Ramos (cell line): ENCODE measurements around the gene RNF186.
"Not testable (repeated sequence)": the region's sequence is repeated elsewhere in the genome, so short reads cannot be mapped to it uniquely, and the experiment has no call there.

Experiments
- in situ Hi-C: fragments of 300-500 bp; cut with MboI; formaldehyde crosslinking; loops from one replicate; pipeline ENCODE4 v1.14.3; 2022; ENCODE audit warnings: low sequenced_read_pairs; ENCODE audit not compliant: unreplicated experiment

RNF186 gene

DNA sequence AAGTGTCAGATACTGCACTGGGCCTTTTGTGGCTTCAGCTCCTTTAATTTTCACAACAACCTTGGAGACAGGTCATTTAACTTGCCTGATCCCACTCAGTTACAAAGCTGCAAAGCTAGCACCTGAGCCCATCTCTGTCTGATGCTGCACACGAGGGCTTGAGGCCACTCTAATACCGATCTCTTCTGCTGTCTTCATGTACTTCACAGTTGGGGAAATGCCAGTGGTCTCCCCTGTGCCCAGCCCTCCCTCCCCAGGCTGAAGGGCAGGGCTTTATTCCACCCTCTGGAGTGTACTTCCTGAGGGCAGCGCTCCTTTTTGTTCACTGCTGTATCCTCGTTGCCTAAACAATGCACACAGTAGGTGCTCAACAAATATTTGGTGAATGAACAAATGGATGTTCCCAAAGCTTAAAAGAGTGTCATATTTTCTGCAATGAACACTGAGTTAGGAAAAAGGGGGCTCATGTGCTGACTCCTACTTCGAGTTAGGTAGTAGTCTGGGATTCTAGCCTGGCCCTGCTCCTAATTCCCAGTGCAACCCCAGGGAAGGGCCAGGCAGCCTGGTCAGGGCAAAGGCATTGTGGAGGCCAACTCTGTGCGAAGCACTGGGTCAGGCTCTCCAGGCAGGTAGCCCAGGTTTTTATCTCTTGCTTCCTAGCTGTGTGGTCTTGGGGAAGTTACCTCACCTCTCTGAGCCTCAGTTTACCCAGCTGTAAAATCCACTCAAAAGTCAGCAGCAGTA, 16.4 kb downstream of the RNF186 start:
- in situ Hi-C loops: no loop called here

DNA sequence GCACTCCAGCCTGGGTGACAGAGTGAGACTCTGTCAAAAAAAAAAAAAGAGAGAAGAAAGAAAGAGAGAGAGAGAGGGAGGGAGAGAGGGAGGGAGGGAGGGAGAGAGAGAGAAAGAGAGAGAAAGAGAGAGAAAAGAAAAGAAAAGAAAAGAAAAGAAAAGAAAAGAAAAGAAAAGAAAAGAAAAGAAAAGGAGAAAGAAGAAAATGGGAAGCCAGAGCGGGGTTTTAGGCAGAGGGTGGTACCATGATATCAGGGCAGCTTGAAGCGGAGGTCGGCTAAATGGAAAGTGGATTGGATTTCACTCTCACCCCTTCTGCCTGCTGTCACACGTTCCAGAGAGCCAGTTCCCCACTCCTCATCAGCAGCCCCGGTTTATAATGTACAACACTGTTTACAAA, 17.3 kb downstream of the RNF186 start:
- in situ Hi-C loops: no loop called here

DNA sequence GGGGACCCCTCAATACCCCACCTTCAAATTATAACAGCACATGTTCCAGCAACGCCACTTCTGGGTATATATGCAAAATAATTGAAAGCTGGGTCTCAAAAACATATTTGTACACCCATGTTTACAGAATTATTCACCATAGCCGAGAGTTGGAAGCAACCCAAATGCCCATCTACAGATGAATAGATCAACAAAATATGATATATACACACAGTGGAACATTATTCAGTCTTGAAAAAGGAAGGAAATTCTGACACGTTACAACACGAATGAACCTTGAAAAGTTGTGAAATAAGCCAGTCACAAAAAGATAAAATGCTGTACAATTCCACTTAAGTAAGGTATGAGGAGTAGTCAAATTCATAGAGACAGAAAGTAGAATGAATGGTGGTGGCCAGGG, 20.5 kb downstream of the RNF186 start:
- in situ Hi-C loops: no loop called here

DNA sequence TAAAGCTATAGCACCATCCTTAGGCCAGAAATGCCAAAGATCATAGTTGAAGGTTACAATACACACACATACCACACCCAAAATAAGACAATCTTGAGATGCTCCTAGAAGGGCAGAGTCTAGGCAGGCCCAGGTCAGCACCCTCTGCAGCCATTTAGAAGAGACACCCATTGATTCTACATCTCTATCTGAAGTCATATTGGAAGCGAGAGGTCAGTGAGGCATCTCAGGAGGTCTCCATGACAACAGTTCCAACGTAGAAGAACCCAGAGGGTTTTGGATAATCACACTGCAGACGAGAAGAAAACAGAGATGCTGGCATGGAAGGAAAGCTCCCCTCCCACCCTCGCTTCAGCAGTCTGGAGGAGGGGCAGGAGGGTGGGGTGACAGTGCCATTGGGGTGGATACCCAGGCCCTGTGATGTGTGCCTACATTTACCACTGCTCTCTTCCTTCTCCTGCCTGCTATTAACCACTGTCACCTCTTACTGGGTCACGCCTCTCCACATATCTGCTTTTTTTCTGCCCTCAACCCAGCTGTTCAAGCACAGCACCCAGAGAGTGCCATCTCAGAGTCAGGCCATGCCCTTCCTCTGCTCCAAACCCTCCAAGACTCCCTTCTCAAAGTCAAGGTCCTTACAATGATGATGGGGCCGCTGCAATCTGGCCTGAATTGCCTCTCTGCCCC, 21.6 kb downstream of the RNF186 start:
- in situ Hi-C loops: no loop called here

DNA sequence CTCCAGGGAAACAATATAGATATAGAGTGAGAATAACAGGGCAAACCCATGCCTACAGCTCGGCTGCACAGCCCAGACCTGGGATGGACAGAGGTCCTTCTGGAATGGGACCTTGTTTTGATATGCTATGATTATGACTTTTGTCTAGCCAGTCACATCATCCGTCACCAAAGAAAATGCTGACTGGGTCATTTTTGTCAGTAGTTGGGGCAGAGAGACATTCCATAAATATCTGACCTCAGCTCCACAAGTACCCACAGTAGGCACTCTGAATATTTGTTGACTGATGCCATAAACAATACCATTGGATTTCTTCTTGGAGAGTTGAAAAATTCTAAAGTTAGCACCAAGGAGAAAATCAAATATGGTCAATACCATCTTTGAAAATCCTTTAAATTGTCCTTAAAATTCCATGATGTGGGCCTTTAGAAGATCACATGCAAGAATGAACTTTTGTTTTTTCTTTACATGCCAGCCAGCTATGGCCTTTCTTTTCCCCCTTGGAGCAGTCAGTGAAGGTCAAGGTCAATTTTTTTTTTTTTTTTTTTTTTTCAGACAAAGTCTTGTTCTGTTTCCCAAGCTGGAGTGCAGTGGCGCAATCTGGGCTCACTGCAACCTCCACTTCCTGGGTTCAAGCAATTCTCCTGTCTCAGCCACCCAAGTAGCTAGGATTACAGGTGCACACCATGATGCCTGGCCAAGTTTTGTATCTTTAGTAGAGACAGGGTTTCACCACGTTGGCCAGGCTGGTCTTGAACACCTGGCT, 22.7 kb downstream of the RNF186 start:
- in situ Hi-C loops: no loop called here

DNA sequence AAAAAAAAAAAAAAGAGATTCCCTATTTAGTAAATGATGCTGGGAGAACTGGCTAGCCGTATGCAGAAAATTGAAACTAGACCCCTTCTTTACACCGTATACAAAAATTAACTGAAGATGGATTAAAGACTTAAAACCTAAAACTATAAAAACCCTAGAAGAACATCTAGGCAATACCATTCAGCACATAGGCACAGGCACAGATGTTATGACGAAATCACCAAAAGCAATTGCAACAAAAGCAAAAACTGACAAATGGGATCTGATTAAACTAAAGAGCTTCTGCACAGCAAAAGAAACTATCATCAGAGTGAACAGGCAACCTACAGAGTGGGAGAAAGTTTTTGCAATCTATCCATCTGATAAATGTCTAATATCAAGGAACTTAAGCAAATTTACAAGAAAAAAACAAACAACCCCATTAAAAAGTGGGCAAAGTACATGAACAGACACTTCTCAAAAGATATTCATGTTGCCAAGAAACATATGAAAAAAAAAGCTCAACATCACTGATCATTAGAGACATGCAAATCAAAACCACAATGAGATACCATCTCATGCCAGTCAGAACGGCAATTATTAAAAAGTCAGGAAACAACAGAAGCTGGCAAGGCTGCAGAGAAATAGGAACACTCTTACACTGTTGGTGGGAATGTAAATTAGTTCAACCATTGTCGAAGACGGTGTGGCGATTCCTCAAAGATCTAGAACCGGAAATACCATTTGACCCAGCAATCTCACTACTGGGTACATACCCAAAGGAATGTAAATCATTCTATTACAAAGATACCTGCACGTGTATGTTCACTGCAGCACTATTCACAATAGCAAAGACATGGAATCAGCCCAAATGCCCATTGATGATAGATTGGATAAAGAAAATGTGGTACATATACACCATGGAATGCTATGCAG, 24.8 kb downstream of the RNF186 start:
- in situ Hi-C loops: not testable (repeated sequence)

DNA sequence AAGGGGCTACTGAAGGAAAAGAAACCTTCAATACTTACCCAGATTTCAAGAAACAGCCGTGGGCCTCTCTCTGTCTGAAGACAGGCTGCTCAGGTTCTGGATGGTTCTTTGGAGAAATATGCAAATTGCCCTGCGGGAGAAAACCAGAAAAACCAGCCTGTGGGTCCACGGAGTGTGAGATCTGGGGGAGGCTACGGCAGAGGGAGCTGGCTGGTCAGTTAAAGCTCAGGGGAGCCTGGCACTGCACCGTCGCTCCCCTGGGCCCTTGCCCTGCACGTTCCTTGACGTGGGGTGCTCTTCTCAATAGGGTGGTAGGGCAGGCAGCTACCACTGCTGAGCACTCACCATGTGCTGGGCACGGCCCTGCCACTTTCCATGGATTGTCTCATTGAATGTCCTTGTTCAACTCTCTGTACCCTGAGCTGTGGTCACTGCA, 28.1 kb downstream of the RNF186 start:
- in situ Hi-C loops: no loop called here

DNA sequence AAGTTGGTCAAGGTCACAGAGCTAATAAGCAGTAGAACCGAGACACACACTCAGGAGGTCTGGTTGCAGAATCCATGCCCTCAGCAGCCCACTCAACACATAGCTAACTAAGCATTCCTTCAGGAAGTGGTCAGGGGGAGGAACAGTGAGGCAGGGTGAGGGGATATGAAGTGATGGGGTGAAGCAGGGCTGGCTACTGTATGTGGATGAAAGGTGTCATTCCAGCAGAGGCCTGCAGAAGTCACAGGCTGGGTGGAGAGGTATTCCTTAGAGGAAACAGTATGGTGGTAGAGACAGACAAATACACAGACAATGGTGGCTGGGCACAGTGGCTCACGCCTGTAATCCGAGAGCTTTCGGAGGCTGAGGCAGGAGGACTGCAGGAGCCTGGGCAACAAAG, 29.4 kb downstream of the RNF186 start:
- in situ Hi-C loops: no loop called here

DNA sequence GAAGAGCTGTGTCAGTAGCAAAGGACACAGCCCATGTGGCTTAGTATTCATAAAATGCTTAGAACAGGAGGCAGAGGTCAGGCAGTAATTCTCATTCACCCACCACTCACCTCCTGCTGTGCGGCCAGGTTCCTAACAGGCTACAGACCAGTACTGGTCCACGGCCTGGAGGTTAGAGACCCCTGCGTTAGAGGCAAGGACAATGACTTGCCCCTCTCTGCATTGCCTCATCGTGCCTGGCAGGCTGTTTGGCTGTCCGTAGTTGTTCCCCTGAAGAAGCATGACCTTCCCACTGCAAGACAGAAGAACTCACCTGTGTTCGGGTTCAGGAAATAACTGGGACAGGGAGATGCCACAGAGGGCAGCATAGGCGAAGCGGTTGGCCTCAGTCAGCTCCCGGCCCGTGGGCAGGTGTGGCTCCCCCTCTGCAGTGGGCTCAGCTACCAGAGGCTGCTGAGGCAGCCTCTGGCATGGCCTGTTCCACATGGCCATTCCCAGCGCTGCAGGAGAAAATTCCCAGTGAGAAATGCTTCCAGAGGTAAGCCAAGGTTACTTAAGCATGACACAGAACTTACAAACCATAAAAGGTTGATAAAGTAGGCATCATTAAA, 34.7 kb downstream of the RNF186 start:
- in situ Hi-C loops: no loop called here

DNA sequence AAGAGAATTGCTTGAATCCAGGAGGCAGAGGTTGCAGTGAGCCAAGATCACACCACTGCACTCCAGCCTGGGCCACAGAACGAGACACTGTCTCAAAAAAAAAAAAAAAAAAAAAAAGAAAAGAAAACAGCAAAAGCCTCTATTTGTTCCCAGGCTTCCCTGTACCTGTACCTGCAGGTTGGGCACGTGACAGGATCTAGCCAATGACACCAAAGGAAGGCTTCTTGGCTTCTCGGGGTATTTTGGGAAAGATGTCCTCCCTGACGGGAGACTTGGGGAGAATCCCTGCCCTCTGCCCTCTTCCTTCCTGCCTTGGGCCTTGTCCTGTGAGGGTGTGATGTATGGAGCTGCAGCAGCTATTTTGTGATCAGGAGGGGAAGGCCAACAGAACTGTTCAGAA, 38.1 kb downstream of the RNF186 start:
- in situ Hi-C loops: no loop called here

DNA sequence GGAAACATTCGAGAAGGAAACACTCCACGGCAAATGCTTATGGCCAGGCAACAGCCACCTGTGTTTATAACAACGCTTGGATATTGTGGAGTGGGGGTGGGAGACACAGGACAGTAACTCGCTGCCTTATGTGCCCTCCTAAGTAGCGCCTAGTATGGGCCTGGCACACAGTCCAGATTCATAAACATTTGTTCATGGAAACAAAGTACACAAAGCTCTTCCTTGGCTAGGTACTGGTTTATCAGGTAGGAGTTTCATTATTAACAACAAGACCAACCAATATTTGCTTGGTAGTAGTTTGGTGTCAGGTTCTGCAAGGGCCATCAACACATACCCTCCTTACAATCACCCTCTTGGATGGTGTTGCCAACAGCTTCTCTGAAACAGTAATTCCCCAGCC, 38.8 kb downstream of the RNF186 start:
- in situ Hi-C loops: no loop called here

DNA sequence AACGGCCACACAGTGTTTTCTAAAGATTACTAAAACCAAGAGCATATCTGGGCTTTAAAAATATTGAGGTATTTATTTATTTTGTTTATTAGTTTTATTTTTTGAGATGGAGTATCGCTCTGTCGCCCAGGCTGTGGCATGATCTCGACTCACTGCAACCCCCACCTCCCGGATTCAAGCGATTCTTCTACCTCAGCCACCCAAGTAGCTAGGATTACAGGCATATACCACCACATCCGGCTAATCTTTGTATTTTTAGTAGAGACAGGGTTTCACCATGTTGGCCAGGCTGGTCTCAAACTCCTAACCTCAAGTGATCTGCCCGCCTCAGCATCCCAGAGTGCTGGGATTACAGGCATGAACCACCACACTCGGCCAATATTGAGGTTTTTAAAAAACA, 39.3 kb downstream of the RNF186 start:
- in situ Hi-C loops: no loop called here

DNA sequence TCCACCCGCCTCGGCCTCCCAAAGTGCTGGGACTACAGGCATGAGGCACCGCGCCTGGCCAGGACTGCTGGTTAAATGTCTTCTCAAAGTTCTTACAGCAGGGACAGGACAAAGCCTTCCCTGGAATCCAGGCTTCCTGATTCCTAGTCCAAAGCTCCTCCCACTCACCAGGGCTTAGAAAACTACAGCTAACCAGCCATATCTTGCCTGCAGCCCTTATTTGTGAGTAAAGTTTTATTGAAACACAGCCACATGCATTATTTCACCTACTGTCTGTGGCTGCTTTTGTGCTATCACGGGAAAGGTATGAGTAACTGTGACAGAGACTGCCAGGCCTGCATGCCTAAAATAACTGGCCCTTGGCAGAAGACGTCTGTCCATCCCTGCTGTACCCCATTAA, 39.8 kb downstream of the RNF186 start:
- in situ Hi-C loops: no loop called here

DNA sequence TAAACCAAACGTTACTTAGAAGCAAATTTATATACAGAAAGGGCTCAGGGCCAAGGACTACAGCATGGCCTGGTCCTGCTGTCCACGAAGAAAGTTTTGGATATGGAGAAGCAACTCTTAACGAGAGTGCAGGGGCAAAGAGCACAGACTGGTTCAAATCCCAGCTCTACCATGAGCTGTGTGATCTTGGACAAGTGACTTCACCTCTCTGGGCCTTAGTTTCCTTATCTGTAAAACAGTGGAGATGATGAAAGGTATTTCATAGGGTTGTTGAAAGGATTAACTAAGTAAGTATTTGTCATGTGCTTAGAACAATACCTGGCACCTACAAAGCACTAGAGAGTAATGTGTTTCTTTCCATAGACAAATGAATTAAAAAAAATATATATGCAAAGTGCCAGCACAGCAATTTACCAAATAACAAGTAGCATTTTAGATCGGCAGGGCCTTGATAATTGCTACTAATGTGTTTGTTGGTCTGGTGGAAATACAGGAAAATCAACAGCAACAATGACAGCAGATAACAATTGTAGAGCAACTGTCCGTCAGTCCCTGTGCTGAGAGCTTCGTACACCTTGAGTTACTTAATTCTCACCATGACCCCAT, 40.8 kb downstream of the RNF186 start:
- in situ Hi-C loops: no loop called here

DNA sequence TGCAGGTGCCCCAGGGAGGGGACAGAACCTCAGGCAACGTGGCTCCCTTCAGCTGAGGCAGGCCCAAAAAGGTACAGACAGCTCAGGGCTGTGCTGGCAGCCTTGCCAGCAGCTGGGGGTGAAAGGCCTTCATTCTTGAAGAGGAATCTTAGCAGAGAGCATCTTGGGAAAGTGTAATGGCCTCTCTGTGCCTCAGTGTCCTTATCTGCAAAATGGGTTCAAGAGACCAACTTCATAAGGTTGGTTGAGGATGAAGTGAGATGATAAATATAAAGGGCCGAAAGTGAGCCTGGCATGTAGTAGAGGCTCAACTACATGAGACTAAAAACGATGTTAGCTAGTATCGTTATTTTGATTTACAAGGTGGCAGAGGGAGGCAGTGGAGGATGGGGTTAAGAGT, 41.6 kb downstream of the RNF186 start:
- in situ Hi-C loops: no loop called here

DNA sequence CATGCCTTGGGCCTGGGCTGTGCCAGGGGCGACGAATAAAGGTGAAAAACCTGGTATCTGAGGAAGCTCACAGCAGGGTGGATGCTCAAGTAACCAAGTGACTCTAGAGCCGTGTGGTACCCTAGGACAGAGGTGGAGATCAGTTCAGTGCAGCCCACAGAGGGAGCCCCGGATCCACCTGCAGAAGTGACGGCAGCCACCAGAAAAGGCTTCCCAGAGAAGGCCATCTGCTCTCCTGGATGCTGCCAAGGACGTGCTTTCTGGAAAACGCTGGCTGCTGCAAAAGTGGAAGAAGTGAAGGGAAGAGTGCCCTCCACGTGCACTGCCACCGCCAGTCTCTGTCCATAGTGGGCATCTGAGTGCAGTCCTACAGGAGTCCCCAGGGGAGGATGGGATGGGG, 43.0 kb downstream of the RNF186 start:
- in situ Hi-C loops: no loop called here

DNA sequence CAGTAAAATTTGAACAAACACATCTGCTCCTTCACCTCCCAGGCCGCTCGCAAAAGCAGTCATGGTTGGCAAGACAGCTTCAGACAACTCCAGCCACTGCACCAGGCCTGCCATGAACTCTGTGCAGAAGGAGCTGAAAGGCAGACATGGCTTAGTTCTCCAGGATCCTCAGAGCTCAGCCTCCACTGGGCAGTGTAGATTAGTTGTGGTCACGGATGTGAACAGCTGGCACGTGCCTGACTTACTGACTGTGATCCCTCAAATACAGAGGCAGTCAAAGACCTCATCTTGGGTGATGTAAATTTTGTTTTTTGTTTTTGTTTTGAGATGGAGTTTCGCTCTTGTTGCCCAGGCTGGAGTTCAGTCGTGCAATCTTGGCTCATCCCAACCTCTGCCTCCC, 43.7 kb downstream of the RNF186 start:
- in situ Hi-C loops: no loop called here

DNA sequence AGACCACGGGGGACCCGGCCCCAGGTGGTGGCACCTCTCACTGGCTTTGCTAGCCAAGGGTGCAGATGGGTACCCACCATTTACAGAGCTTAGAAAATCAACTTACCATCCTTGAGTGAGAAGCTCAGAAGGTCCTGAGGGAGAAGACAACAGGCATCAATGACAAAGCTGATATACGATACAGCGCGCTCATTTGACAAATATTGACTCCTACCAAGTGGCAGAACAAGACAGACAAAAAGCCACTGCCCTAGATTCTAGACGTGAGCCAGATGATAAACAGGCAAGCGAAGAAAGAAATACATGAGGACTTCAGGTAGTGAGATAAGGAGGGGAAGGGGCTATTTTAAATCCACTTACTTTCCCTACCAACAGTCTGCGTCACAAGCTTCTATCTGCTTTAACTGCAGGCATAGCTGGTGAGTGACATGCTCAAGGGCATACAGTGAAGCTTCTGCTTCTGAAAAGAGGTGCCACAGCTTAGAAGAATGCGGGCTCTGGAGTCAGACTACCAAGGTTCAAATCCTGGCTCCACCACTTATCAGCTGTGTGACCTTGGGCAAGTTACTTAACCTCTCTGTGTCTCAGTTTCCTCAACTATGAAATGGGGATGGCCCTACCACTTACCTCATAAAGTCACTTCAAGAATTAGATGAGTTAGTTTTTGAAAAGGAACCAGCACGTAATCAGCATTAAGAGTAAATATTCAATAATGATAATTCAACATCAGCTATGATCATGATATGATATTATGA, 44.5 kb downstream of the RNF186 start:
- in situ Hi-C loops: no loop called here
